DND-41 (cell line): ENCODE measurements around the gene CTXN1.
"Not testable (repeated sequence)": the region's sequence is repeated elsewhere in the genome, so short reads cannot be mapped to it uniquely, and the experiment has no call there.

Experiments
- ATAC-seq: fragments of 200-7000 bp; cut with Tn5 transposase; 3 replicates; pipeline ENCODE4 v1.9.1; 2021; ENCODE audit warnings: low read depth; ENCODE audit not compliant: insufficient read depth
- DNase-seq: peaks from one replicate; pipeline ENCODE4 v3.0.0-alpha.2; 2020
- H2AFZ ChIP-seq: 2 replicates; pipeline ENCODE4 v1.6.0; 2012; ENCODE audit warnings: low read depth, low read length
- H3K27ac ChIP-seq: 2 replicates; pipeline ENCODE4 v1.5.1; 2012; ENCODE audit warnings: low read length, inconsistent platforms
- H3K27me3 ChIP-seq: fragments of 200-600 bp; sonication (generic); 2 replicates; pipeline ENCODE4 v1.6.0; 2012; ENCODE audit warnings: low read length, mild to moderate bottlenecking, inconsistent platforms; ENCODE audit not compliant: insufficient read depth, poor library complexity
- H3K36me3 ChIP-seq: 2 replicates; pipeline ENCODE4 v1.5.1; 2012; ENCODE audit warnings: low read length, inconsistent platforms; ENCODE audit not compliant: insufficient read depth
- H3K4me1 ChIP-seq: 2 replicates; pipeline ENCODE4 v1.5.1; 2012; ENCODE audit warnings: mild to moderate bottlenecking, low read length; ENCODE audit not compliant: insufficient read depth
- H3K4me2 ChIP-seq: 2 replicates; pipeline ENCODE4 v1.6.0; 2012; ENCODE audit warnings: mild to moderate bottlenecking, moderate library complexity, low read length, inconsistent platforms; ENCODE audit not compliant: insufficient read depth
- H3K4me3 ChIP-seq, 2 experiments: fragments of 200-600 bp in 1 of 2; shearing (Covaris generic) in 1 of 2; 2 replicates each; pipeline ENCODE4 v1.5.1; 2012 to 2016; ENCODE audit warnings: inconsistent platforms in 2 of 2, low read length in 2 of 2, mild to moderate bottlenecking in 2 of 2, low read depth in 1 of 2, moderate library complexity in 1 of 2
- H3K79me2 ChIP-seq: 2 replicates; pipeline ENCODE4 v1.6.0; 2012; ENCODE audit warnings: low read length, inconsistent platforms; ENCODE audit not compliant: insufficient read depth
- H3K9ac ChIP-seq: 2 replicates; pipeline ENCODE4 v1.6.0; 2012; ENCODE audit warnings: low read depth, mild to moderate bottlenecking, inconsistent platforms, low read length, moderate library complexity
- H3K9me3 ChIP-seq: 2 replicates; pipeline ENCODE4 v1.5.1; 2012; ENCODE audit warnings: low read length, moderate library complexity, mild to moderate bottlenecking, inconsistent platforms; ENCODE audit not compliant: insufficient read depth, severe bottlenecking
- H4K20me1 ChIP-seq: 2 replicates; pipeline ENCODE4 v1.6.0; 2012; ENCODE audit warnings: low read length; ENCODE audit not compliant: insufficient read depth
- CTCF ChIP-seq: IDR thresholded peaks from 2 replicates; pipeline ENCODE4 v1.5.1; 2012; ENCODE audit warnings: borderline replicate concordance, low read length, moderate library complexity, mild to moderate bottlenecking; ENCODE audit not compliant: poor library complexity, severe bottlenecking; ENCODE audit errors: extremely low read depth
- EZH2 ChIP-seq: IDR thresholded peaks from 3 replicates; pipeline ENCODE4 v1.6.1; 2012; ENCODE audit warnings: borderline replicate concordance, low read depth, mild to moderate bottlenecking, moderate library complexity, low read length, inconsistent platforms; ENCODE audit not compliant: severe bottlenecking

Gene CTXN1

GRCh38 chr19:7961920-7962626 lies 36.1 kb upstream of the CTXN1 start:
- Histone ChIP-seq H4K20me1 (peaks cover 15% of the 10 kb centered on the region; the same call in 1 of the 2 replicates), H3K4me3 (no peak overlapping the region), H3K36me3 (peaks cover 77% of the 10 kb centered on the region), H3K4me1 (no peaks in the 10 kb centered on the region), H3K27me3 (no peaks in the 10 kb centered on the region), H3K79me2 (no peaks in the 10 kb centered on the region), H3K9ac (no peak overlapping the region), H3K27ac (no peak overlapping the region), H3K9me3 (no peaks in the 10 kb centered on the region), H3K4me2 (no peak overlapping the region), H2AFZ (no peak overlapping the region)
- no peak for TF ChIP-seq EZH2
- TF ChIP-seq CTCF = no peak
- no peak for ATAC-seq
- no peak for DNase-seq

- not testable (repeated sequence) for H3K9ac ChIP-seq, DNase-seq, H3K9me3 ChIP-seq, H3K27me3 ChIP-seq, H2AFZ ChIP-seq, H3K4me3 ChIP-seq, ATAC-seq, H3K4me2 ChIP-seq, H3K4me1 ChIP-seq, H3K27ac ChIP-seq, H3K79me2 ChIP-seq
- Histone ChIP-seq H3K36me3 (peaks cover 68% of the 10 kb centered on the region), H4K20me1 (peaks cover 15% of the 10 kb centered on the region; the same call in 1 of the 2 replicates)
These were observed 35.1 kb upstream of the CTXN1 start for GRCh38 chr19:7961082-7961481.

GRCh38 chr19:7959211-7959610 lies 33.3 kb upstream of the CTXN1 start:
- Histone ChIP-seq H3K27ac (no peak overlapping the region), H2AFZ (no peak overlapping the region), H3K36me3 (peaks cover 50% of the 10 kb centered on the region), H3K4me2 (no peak overlapping the region), H3K27me3 (no peaks in the 10 kb centered on the region), H3K79me2 (no peaks in the 10 kb centered on the region), H4K20me1 (peaks cover 8% of the 10 kb centered on the region; the same call in 1 of the 2 replicates), H3K9ac (no peak overlapping the region), H3K9me3 (no peaks in the 10 kb centered on the region), H3K4me3 (no peak overlapping the region), H3K4me1 (no peaks in the 10 kb centered on the region)
- TF ChIP-seq CTCF (no peak), EZH2 (no peak)
- DNase-seq = no peak
- ATAC-seq = no peak

GRCh38 chr19:7955696-7956095 lies 29.8 kb upstream of the CTXN1 start:
- Histone ChIP-seq H3K36me3 (peaks cover 18% of the 10 kb centered on the region), H3K27ac (no peak overlapping the region), H3K4me1 (no peaks in the 10 kb centered on the region), H3K9ac (no peak overlapping the region), H2AFZ (no peak overlapping the region), H4K20me1 (peaks cover 6% of the 10 kb centered on the region; the same call in 1 of the 2 replicates), H3K27me3 (no peaks in the 10 kb centered on the region), H3K79me2 (no peaks in the 10 kb centered on the region), H3K9me3 (no peaks in the 10 kb centered on the region), H3K4me3 (no peak overlapping the region), H3K4me2 (no peak overlapping the region)
- ATAC-seq = no peak
- DNase-seq = no peak
- TF ChIP-seq EZH2 (no peak), CTCF (no peak)
